Keratinocyte (primary cell): Measurements from ENCODE around the gene TMEM132D.

Experiments
- EZH2 ChIP-seq: IDR thresholded peaks from one replicate; pipeline ENCODE4 v1.6.1; 2012; ENCODE audit warnings: inconsistent platforms, mild to moderate bottlenecking, low read length, moderate library complexity
- TF ChIP-seq, protein P1 (sequence below), 3 experiments: IDR thresholded peaks in 1 of 3; conservative IDR thresholded peaks in 1 of 3; optimal IDR thresholded peaks in 1 of 3; 2 replicates in 2 of 3; 3 replicates in 1 of 3; pipeline versions ENCODE3 to v1.5.1; 2011; ENCODE audit warnings: low read length in 3 of 3, mild to moderate bottlenecking in 3 of 3, moderate library complexity in 2 of 3, control low read depth in 1 of 3, inconsistent platforms in 1 of 3; ENCODE audit not compliant: insufficient read depth in 2 of 3; ENCODE audit errors: extremely low read depth in 1 of 3

GRCh38 chr12:129381715-129382114, 522.1 kb downstream of the TMEM132D start:
- TF ChIP-seq, protein P1, sequence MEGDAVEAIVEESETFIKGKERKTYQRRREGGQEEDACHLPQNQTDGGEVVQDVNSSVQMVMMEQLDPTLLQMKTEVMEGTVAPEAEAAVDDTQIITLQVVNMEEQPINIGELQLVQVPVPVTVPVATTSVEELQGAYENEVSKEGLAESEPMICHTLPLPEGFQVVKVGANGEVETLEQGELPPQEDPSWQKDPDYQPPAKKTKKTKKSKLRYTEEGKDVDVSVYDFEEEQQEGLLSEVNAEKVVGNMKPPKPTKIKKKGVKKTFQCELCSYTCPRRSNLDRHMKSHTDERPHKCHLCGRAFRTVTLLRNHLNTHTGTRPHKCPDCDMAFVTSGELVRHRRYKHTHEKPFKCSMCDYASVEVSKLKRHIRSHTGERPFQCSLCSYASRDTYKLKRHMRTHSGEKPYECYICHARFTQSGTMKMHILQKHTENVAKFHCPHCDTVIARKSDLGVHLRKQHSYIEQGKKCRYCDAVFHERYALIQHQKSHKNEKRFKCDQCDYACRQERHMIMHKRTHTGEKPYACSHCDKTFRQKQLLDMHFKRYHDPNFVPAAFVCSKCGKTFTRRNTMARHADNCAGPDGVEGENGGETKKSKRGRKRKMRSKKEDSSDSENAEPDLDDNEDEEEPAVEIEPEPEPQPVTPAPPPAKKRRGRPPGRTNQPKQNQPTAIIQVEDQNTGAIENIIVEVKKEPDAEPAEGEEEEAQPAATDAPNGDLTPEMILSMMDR (optimal IDR thresholded peaks at IDR 0.05 in 1 of 3, IDR thresholded peaks at IDR 0.05 in 1 of 3, conservative IDR thresholded peaks at IDR 0.05 in 1 of 3; ENCODE audit: extremely low read depth in 1 of 3, insufficient read depth in 2 of 3, low read length in 3 of 3), result no peak
- no peak for TF ChIP-seq EZH2
